ENCODE data around the gene BMP6. TPM values are rescaled to one million over a fixed set of nuclear protein-coding genes. Genes with fewer than 3 reads are reported as not detected.

Gene BMP6
- total and polyA plus RNA-seq, 10 of the 15 experiments (the other 5 are each of a cell fraction or from before 2014, with no cell fraction given): 0.02 to 0.15 (median 0.05) TPM; not detected in 5

DNA sequence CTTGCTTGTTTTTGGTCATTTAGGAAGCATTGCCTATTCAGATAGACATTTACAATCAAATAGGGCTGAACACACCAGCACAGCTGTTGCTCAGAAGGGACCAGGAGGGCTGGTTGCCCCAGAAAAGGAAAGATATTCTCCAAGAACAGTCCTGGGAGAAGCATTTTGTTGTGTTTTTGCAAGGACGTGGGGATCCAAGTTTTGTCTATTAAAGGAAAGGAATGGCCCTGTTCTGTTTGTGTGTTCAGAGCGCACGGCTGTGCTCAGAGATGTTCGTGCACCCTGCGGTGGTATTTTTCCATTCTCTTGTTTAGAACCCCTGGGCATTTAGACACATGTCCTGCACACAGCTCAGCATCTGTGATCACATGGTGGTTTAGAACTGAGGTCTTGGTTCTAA lies 102.2 kb downstream of the BMP6 start:
- 73% methylated on average over 5 of the region's 5 CpGs for WGBS (ENCODE audit: insufficient coverage, insufficient replicate concordance, low lambda C conversion rate, missing lambda C conversion rate)
- Histone ChIP-seq H3K4me1 (ENCODE audit: control insufficient read depth, insufficient read depth, low read length) (no peaks in the 10 kb centered on the region), H3K27me3 (replicated peaks in 1 of 2; ENCODE audit: control insufficient read depth in 2 of 2, insufficient read depth in 2 of 2, low read length in 1 of 2) (peaks cover 0 to 1% of the 10 kb centered on the region in 2 experiments; a peak in 1 of 4 replicates), H3K27ac (ENCODE audit: control insufficient read depth, insufficient read depth) (no peak overlapping the region), H3K4me3 (no peak overlapping the region), H3K4me2 (ENCODE audit: control insufficient read depth, insufficient read depth) (no peak overlapping the region), H4K20me1 (ENCODE audit: control insufficient read depth, insufficient read depth) (no peaks in the 10 kb centered on the region), H3K36me3 (ENCODE audit: control insufficient read depth in 2 of 2, insufficient read depth in 2 of 2, low read length in 1 of 2) (no peaks in the 10 kb centered on the region), H2AFZ (ENCODE audit: control insufficient read depth, low read depth, low read length) (no peak overlapping the region), H3K9ac (ENCODE audit: control insufficient read depth, insufficient read depth, low read length) (no peak overlapping the region), H3K9me3 (replicated peaks; ENCODE audit: control insufficient read depth, insufficient read depth, low read length) (no peaks in the 10 kb centered on the region), H3K79me2 (ENCODE audit: control insufficient read depth, insufficient read depth, low read length) (no peaks in the 10 kb centered on the region)
- SMC1A ChIA-PET (ENCODE audit: uncharacterized antibody, unreplicated experiment): no interaction called here
- ATAC-seq (no peak), DNase-seq (ENCODE audit: low read depth, low spot score) (no peak), FAIRE-seq (no peak)
- CTCF ChIA-PET: no interaction called here
- intact Hi-C loops (cut with micrococcal nuclease; ENCODE audit: unreplicated experiment) (no loop called here), in situ Hi-C loops (cut with MboI) (no loop called here)
- BruUV-seq (replicated peaks): no TSS peak
- RAD21 ChIA-PET (ENCODE audit: unreplicated experiment): no interaction called here
- POLR2A ChIA-PET: no interaction called here
- TF ChIP-seq JUND (IDR thresholded peaks at IDR 0.05; ENCODE audit: low read depth, low read length): no peak
- no peak for TF ChIP-seq FOXK2 (IDR thresholded peaks at IDR 0.05)

DNA sequence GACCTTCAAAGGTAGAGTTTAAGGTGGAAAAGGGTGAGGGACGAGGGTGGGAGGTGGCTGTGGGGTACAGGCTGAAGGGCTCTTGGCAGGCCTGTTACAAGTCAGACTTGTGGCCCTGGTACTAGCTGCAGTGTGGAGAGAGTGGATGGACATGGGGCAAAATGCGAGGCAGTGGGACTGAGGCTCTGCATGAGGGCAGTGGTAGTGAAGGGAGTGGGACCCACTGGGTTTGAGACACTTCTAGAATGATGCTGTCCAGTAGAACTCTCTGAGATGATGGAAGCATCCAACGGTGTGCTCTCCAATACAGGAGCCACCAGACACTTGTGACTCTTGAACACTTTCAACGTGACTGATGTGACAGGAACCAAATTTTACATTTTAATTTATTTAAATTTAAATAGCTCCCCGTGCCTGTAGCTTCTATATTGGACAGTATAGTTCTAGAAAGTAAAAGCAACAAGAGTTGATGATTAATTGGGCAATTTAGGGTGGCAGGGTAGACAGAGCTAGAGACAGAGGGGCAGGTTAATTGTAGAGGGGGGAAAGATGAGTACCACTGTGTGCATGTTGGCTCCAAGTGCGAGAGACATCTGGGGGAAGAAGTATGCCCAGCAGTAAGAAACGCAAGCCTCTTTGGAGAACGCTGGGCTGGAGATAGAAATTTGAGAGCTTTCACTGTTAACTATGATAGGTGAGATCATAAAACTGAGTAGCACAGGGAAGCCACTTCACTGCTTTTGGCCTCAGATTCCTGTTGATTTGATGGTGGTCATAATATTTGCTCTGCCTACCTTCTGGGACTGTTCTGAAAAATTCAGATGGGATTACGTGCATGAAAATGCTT lies 107.2 kb downstream of the BMP6 start:
- no peaks in the 10 kb centered on the region for H3K9me3 ChIP-seq (replicated peaks; ENCODE audit: control insufficient read depth, insufficient read depth, low read length)
- ChIA-PET SMC1A (ENCODE audit: uncharacterized antibody, unreplicated experiment) (interaction anchor here (1.0 kb wide), 1 partner anchor 15 kb away, joined by 3 read pairs; no protein-coding TSS in a partner anchor), CTCF (no interaction called here), POLR2A (no interaction called here), RAD21 (ENCODE audit: unreplicated experiment) (no interaction called here)
- ATAC-seq (no peak), FAIRE-seq (no peak), DNase-seq (ENCODE audit: low read depth, low spot score) (no peak)
- H3K4me3 ChIP-seq: no peak overlapping the region
- no peak overlapping the region for H3K4me2 ChIP-seq (ENCODE audit: control insufficient read depth, insufficient read depth)
- no peaks in the 10 kb centered on the region for H3K36me3 ChIP-seq (ENCODE audit: control insufficient read depth in 2 of 2, insufficient read depth in 2 of 2, low read length in 1 of 2)
- H4K20me1 ChIP-seq (ENCODE audit: control insufficient read depth, insufficient read depth): no peaks in the 10 kb centered on the region
- no peak overlapping the region for H3K27ac ChIP-seq (ENCODE audit: control insufficient read depth, insufficient read depth)
- no peaks in the 10 kb centered on the region; a peak in 2 of 4 replicates for H3K27me3 ChIP-seq (replicated peaks in 1 of 2; ENCODE audit: control insufficient read depth in 2 of 2, insufficient read depth in 2 of 2, low read length in 1 of 2)
- intact Hi-C loops (cut with micrococcal nuclease; ENCODE audit: unreplicated experiment): no loop called here
- BruUV-seq (replicated peaks): no TSS peak
- H2AFZ ChIP-seq (ENCODE audit: control insufficient read depth, low read depth, low read length): no peak overlapping the region
- H3K4me1 ChIP-seq (ENCODE audit: control insufficient read depth, insufficient read depth, low read length): no peaks in the 10 kb centered on the region
- no peak overlapping the region for H3K9ac ChIP-seq (ENCODE audit: control insufficient read depth, insufficient read depth, low read length)
- H3K79me2 ChIP-seq (ENCODE audit: control insufficient read depth, insufficient read depth, low read length): no peaks in the 10 kb centered on the region
- WGBS (ENCODE audit: insufficient coverage, insufficient replicate concordance, low lambda C conversion rate, missing lambda C conversion rate): 21% methylated on average over 9 of the region's 9 CpGs
- in situ Hi-C loops (cut with MboI): no loop called here
- TF ChIP-seq, protein P1, sequence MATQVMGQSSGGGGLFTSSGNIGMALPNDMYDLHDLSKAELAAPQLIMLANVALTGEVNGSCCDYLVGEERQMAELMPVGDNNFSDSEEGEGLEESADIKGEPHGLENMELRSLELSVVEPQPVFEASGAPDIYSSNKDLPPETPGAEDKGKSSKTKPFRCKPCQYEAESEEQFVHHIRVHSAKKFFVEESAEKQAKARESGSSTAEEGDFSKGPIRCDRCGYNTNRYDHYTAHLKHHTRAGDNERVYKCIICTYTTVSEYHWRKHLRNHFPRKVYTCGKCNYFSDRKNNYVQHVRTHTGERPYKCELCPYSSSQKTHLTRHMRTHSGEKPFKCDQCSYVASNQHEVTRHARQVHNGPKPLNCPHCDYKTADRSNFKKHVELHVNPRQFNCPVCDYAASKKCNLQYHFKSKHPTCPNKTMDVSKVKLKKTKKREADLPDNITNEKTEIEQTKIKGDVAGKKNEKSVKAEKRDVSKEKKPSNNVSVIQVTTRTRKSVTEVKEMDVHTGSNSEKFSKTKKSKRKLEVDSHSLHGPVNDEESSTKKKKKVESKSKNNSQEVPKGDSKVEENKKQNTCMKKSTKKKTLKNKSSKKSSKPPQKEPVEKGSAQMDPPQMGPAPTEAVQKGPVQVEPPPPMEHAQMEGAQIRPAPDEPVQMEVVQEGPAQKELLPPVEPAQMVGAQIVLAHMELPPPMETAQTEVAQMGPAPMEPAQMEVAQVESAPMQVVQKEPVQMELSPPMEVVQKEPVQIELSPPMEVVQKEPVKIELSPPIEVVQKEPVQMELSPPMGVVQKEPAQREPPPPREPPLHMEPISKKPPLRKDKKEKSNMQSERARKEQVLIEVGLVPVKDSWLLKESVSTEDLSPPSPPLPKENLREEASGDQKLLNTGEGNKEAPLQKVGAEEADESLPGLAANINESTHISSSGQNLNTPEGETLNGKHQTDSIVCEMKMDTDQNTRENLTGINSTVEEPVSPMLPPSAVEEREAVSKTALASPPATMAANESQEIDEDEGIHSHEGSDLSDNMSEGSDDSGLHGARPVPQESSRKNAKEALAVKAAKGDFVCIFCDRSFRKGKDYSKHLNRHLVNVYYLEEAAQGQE (IDR thresholded peaks at IDR 0.05; ENCODE audit: low read depth, low read length): no peak
- TF ChIP-seq BHLHE40 (IDR thresholded peaks at IDR 0.05; ENCODE audit: borderline replicate concordance in 1 of 2, low read depth in 2 of 2, low read length in 1 of 2) (no peak), POLR2AphosphoS5 (IDR thresholded peaks at IDR 0.05; ENCODE audit: low read length) (no peak), KLF5 (IDR thresholded peaks at IDR 0.05; ENCODE audit: partially characterized antibody) (no peak), ZNF24 (IDR thresholded peaks at IDR 0.05) (no peak), SRF (IDR thresholded peaks at IDR 0.05; ENCODE audit: low read depth in 2 of 2, low read length in 2 of 2) (no peak), GATAD2B (conservative IDR thresholded peaks at IDR 0.05; ENCODE audit: low read depth) (no peak)
- TF ChIP-seq, protein P2, sequence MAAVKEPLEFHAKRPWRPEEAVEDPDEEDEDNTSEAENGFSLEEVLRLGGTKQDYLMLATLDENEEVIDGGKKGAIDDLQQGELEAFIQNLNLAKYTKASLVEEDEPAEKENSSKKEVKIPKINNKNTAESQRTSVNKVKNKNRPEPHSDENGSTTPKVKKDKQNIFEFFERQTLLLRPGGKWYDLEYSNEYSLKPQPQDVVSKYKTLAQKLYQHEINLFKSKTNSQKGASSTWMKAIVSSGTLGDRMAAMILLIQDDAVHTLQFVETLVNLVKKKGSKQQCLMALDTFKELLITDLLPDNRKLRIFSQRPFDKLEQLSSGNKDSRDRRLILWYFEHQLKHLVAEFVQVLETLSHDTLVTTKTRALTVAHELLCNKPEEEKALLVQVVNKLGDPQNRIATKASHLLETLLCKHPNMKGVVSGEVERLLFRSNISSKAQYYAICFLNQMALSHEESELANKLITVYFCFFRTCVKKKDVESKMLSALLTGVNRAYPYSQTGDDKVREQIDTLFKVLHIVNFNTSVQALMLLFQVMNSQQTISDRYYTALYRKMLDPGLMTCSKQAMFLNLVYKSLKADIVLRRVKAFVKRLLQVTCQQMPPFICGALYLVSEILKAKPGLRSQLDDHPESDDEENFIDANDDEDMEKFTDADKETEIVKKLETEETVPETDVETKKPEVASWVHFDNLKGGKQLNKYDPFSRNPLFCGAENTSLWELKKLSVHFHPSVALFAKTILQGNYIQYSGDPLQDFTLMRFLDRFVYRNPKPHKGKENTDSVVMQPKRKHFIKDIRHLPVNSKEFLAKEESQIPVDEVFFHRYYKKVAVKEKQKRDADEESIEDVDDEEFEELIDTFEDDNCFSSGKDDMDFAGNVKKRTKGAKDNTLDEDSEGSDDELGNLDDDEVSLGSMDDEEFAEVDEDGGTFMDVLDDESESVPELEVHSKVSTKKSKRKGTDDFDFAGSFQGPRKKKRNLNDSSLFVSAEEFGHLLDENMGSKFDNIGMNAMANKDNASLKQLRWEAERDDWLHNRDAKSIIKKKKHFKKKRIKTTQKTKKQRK (IDR thresholded peaks at IDR 0.05; ENCODE audit: low read depth, low read length): no peak
